Sigmoid colon (tissue), 7 donors: Measurements from ENCODE around the gene COX14. TPM values are rescaled to one million over a fixed set of nuclear protein-coding genes. Genes with fewer than 3 reads are reported as not detected.
"Not testable (repeated sequence)": the region's sequence is repeated elsewhere in the genome, so short reads cannot be mapped to it uniquely, and the experiment has no call there.

Experiments
- DNase-seq: peaks from one replicate; pipeline ENCODE4 v3.0.0-alpha.2; 2019
- H3K27ac ChIP-seq, 4 donors: fragments of 200-600 bp; sonication (generic); one replicate each; pipeline ENCODE4 v1.5.1; 2016 to 2019; ENCODE audit warnings: mild to moderate bottlenecking in 1 of 4
- H3K27me3 ChIP-seq, 3 donors: fragments of 200-600 bp; sonication (generic); one replicate each; pipeline ENCODE4 v1.5.1; 2019; ENCODE audit warnings: mild to moderate bottlenecking in 1 of 3
- H3K36me3 ChIP-seq, 4 donors: fragments of 200-600 bp; sonication (generic); one replicate each; pipeline ENCODE4 v1.5.1; 2016 to 2019
- H3K4me1 ChIP-seq, 4 donors: fragments of 200-600 bp; sonication (generic); one replicate each; pipeline ENCODE4 v1.5.1; 2017 to 2019
- H3K4me3 ChIP-seq, 4 donors: fragments of 200-600 bp; sonication (generic); one replicate each; pipeline ENCODE4 v1.5.1; 2017 to 2019; ENCODE audit warnings: mild to moderate bottlenecking in 2 of 4, moderate library complexity in 1 of 4
- H3K9me3 ChIP-seq, 4 donors: fragments of 200-600 bp in 3 of 4; sonication (generic) in 3 of 4; one replicate each; pipeline versions ENCODE4 v1.5.1 to v1.6.1; 2013 to 2019
- EP300 ChIP-seq, 4 donors: sonication (generic); formaldehyde crosslinking; IDR thresholded peaks; one replicate each; pipeline ENCODE4 v1.6.1; 2017; ENCODE audit warnings: antibody characterized with exemption in 4 of 4
- POLR2A ChIP-seq, 2 donors: fragments of 450-650 bp; IDR thresholded peaks; one replicate each; pipeline ENCODE4 v1.6.1; 2016; ENCODE audit warnings: antibody characterized with exemption in 2 of 2, mild to moderate bottlenecking in 2 of 2, moderate library complexity in 2 of 2
- POLR2AphosphoS5 ChIP-seq, 4 donors: sonication (generic); formaldehyde crosslinking; IDR thresholded peaks; one replicate each; pipeline ENCODE4 v1.6.1; 2017; ENCODE audit warnings: antibody characterized with exemption in 4 of 4
- WGBS, 2 donors: extraction: QIAGEN DNeasy Blood & Tissue Kit; methylation state at CpG; one replicate each; pipeline ENCODE4 v1.1.7; 2013; 5-methylcytosine and 5-hydroxymethylcytosine counted together
- intact Hi-C: fragments of 100-400 bp; cut with DNase I; formaldehyde crosslinking; loops from one replicate; pipeline ENCODE4 v1.15.1; 2023
- polyA plus RNA-seq, 3 donors: library from polyadenylated mRNA; stranded (reverse); fragments of 200-250 nt; gene quantifications; one replicate each; pipeline ENCODE4 v1.2.3, GENCODE V29; 2013
- total RNA-seq, 4 donors: library from RNA; depleted of rRNA; stranded (reverse); fragments of >200 nt; gene quantifications; one replicate each; pipeline ENCODE4 v1.1.0, GENCODE V29; 2016
- TF ChIP-seq, protein P1 (sequence below), 4 experiments: fragments of 450-650 bp in 3 of 4; fragments of 200-600 bp in 1 of 4; IDR thresholded peaks; one replicate each; pipeline ENCODE4 v1.5.1; 2016 to 2019; ENCODE audit warnings: antibody characterized with exemption in 4 of 4, mild to moderate bottlenecking in 3 of 4, moderate library complexity in 2 of 4
- donor health status: healthy with polysubstance abuse.
- donor health status: Bipolar disorder and iron deficiency.
- donor health status: healthy.

The COX14 gene
- total and polyA plus RNA-seq, 7 donors: 87.8 to 266 (median 124) TPM

DNA sequence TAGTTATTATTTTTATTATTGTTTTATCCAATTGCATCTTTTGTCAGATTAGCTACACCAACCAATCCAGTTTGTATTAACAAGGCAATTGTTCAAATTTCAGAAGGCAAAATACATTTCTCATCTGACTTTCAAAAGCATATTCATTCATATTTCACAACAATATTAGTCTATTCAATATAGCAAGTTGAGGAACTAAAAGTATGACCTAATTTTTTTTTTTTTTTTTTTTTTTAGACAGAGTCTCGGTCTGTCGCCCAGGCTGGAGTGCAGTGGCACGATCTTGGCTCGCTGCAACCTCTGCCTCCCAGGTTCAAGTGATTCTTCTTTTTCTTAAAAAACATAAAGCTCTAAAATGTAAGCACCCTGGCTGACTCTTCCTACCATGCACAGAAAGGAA, 17.3 kb downstream of the COX14 start:
- Histone ChIP-seq H3K27me3 (no peaks in the 10 kb centered on the region), H3K4me1 (no peaks in the 10 kb centered on the region), H3K9me3 (no peaks in the 10 kb centered on the region), H3K27ac (no peak overlapping the region), H3K4me3 (no peak overlapping the region), H3K36me3 (peaks cover 25 to 100% (median 29%) of the 10 kb centered on the region in 4 donors)
- WGBS, 2 donors: 75 to 96% methylated on average over 4 of the region's 4 CpGs
- TF ChIP-seq POLR2A (IDR thresholded peaks at IDR 0.05) (no peak), EP300 (IDR thresholded peaks at IDR 0.05) (no peak)
- intact Hi-C loops: no loop called here
- no peak for DNase-seq

DNA sequence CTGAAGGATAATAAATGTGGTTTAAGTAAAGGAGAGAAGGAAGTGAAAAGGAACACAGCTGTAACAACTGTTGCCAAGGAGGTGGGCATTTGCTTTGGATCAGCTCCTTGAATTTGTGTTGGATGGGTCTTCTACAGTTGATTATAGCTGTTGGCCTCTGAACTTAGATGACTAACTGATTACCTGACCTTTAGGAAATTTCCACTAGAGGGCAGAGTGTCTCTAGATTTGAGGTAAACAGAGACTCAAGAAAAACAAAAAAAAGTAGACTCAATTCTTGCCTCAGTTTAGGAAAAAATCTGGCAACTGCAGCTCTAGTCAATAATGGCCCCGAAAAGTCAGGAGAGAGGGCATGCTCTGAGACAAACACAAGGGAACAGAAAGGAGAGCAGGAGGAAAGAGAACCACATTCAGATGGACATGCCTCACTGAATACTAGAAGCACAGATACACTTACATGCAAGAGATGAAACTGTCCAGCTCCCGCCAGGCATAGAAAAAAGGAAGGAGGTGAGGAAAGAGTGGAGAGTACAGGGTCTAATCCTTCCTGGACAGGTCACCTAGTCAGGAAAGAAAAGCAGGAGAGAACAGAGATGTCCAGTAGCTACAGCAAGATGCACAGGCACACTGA, 20.6 kb downstream of the COX14 start:
- 69 to 82% methylated on average over 2 of the region's 2 CpGs for WGBS, 2 donors
- DNase-seq: no peak

DNA sequence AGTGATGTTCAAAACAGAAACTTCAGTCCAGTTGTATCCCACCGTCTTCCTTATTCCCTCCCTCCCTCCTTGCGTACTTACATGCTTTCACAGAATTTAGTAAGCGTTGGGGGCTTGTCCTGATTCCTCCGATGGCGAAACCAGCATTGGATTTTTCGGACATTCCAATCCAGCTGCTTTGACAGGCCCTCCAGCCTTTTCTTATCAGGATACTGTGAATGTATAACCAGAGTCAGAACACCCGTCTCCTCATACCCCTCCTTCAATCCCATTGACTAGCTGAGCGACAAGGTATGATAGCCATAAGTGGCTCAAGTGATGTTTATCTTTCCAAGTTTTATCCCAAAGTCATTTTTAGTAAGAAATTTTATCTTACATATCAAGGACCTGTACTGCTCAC, 31.0 kb downstream of the COX14 start:
- WGBS, 2 donors: 83 to 92% methylated on average over 8 of the region's 8 CpGs
- Histone ChIP-seq H3K36me3 (peaks cover 0 to 49% (median 2%) of the 10 kb centered on the region in 4 donors), H3K4me1 (no peaks in the 10 kb centered on the region), H3K9me3 (no peaks in the 10 kb centered on the region), H3K4me3 (no peak overlapping the region), H3K27me3 (no peaks in the 10 kb centered on the region), H3K27ac (no peak overlapping the region)
- TF ChIP-seq POLR2A (IDR thresholded peaks at IDR 0.05): no peak
- TF ChIP-seq POLR2AphosphoS5 (IDR thresholded peaks at IDR 0.05): no peak
- TF ChIP-seq EP300 (IDR thresholded peaks at IDR 0.05): no peak
- TF ChIP-seq, protein P1, sequence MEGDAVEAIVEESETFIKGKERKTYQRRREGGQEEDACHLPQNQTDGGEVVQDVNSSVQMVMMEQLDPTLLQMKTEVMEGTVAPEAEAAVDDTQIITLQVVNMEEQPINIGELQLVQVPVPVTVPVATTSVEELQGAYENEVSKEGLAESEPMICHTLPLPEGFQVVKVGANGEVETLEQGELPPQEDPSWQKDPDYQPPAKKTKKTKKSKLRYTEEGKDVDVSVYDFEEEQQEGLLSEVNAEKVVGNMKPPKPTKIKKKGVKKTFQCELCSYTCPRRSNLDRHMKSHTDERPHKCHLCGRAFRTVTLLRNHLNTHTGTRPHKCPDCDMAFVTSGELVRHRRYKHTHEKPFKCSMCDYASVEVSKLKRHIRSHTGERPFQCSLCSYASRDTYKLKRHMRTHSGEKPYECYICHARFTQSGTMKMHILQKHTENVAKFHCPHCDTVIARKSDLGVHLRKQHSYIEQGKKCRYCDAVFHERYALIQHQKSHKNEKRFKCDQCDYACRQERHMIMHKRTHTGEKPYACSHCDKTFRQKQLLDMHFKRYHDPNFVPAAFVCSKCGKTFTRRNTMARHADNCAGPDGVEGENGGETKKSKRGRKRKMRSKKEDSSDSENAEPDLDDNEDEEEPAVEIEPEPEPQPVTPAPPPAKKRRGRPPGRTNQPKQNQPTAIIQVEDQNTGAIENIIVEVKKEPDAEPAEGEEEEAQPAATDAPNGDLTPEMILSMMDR (IDR thresholded peaks at IDR 0.05): no peak
- DNase-seq: no peak
- intact Hi-C loops: no loop called here

More for the DNA sequence above, 20.6 kb downstream of the COX14 start:
- no peak overlapping the region for H3K27ac ChIP-seq
- H3K4me3 ChIP-seq: no peak overlapping the region
- peaks cover 0 to 12% (median 3%) of the 10 kb centered on the region in 4 donors for H3K4me1 ChIP-seq
- H3K36me3 ChIP-seq: peaks cover 16 to 95% (median 25%) of the 10 kb centered on the region in 4 donors
- no peaks in the 10 kb centered on the region for H3K9me3 ChIP-seq
- no peaks in the 10 kb centered on the region for H3K27me3 ChIP-seq
- intact Hi-C loops: no loop called here
- TF ChIP-seq, protein P1 (IDR thresholded peaks at IDR 0.05): peak in 3 of 4 experiments; percentile 16 to 65 (median 55)
- TF ChIP-seq POLR2AphosphoS5 (IDR thresholded peaks at IDR 0.05) (no peak), POLR2A (IDR thresholded peaks at IDR 0.05) (no peak), EP300 (IDR thresholded peaks at IDR 0.05) (no peak)

- DNase-seq: no peak
- no peak overlapping the region for H3K4me3 ChIP-seq
- WGBS, 2 donors: 86 to 95% methylated on average over 2 of the region's 2 CpGs
- no peaks in the 10 kb centered on the region for H3K9me3 ChIP-seq
- no peak overlapping the region for H3K27ac ChIP-seq
- no peak for TF ChIP-seq POLR2AphosphoS5 (IDR thresholded peaks at IDR 0.05)
- no peak for TF ChIP-seq POLR2A (IDR thresholded peaks at IDR 0.05)
- TF ChIP-seq, protein P1 (IDR thresholded peaks at IDR 0.05): no peak
- no peak for TF ChIP-seq EP300 (IDR thresholded peaks at IDR 0.05)
- H3K27me3 ChIP-seq: no peaks in the 10 kb centered on the region
- peaks cover 0 to 33% (median 2%) of the 10 kb centered on the region in 4 donors for H3K36me3 ChIP-seq
- no peaks in the 10 kb centered on the region for H3K4me1 ChIP-seq
- intact Hi-C loops: no loop called here
Measured at GRCh38 chr12:50145439-50145838, 33.4 kb downstream of the COX14 start.

- Histone ChIP-seq H3K9me3 (no peaks in the 10 kb centered on the region), H3K27me3 (no peaks in the 10 kb centered on the region), H3K4me1 (peaks cover 0 to 9% (median 4%) of the 10 kb centered on the region in 4 donors), H3K27ac (no peak overlapping the region), H3K36me3 (peaks cover 0 to 16% (median 0%) of the 10 kb centered on the region in 4 donors), H3K4me3 (no peak overlapping the region)
- WGBS, 2 donors: 95 to 99% methylated on average over 4 of the region's 4 CpGs
- no peak for TF ChIP-seq POLR2A (IDR thresholded peaks at IDR 0.05)
- TF ChIP-seq POLR2AphosphoS5 (IDR thresholded peaks at IDR 0.05): no peak
- TF ChIP-seq, protein P1 (IDR thresholded peaks at IDR 0.05): no peak
- no peak for TF ChIP-seq EP300 (IDR thresholded peaks at IDR 0.05)
- intact Hi-C loops: no loop called here
- DNase-seq: no peak
Measured at GRCh38 chr12:50147281-50147680, 35.2 kb downstream of the COX14 start.

GRCh38 chr12:50148011-50148410, 36.0 kb downstream of the COX14 start:
- DNase-seq, H3K9me3 ChIP-seq, H3K27me3 ChIP-seq, H3K4me3 ChIP-seq, intact Hi-C loops, H3K36me3 ChIP-seq, H3K27ac ChIP-seq, H3K4me1 ChIP-seq: not testable (repeated sequence)
- 91 to 92% methylated on average over 6 of the region's 6 CpGs for WGBS, 2 donors
